Endodermal cell (in vitro differentiated cells): ENCODE data around the gene HSP90AB1. TPM values are rescaled to one million over a fixed set of nuclear protein-coding genes. Genes with fewer than 3 reads are reported as not detected.

Source experiments
- DNase-seq: peaks from one replicate; pipeline ENCODE4 v3.0.0-alpha.2; 2017
- H3K27ac ChIP-seq: 2 replicates; pipeline ENCODE4 v1.5.1; 2013; ENCODE audit warnings: mild to moderate bottlenecking, low read depth, low read length, moderate library complexity
- H3K27me3 ChIP-seq: 2 replicates; pipeline ENCODE4 v1.6.1; 2013; ENCODE audit warnings: mild to moderate bottlenecking, low read length, moderate library complexity; ENCODE audit not compliant: insufficient read depth, control insufficient read depth, poor library complexity, severe bottlenecking
- H3K36me3 ChIP-seq: 2 replicates; pipeline ENCODE4 v1.7.0; 2013; ENCODE audit warnings: mild to moderate bottlenecking, low read length, moderate library complexity; ENCODE audit not compliant: control insufficient read depth, insufficient read depth
- H3K4me1 ChIP-seq: one replicate; pipeline ENCODE4 v1.7.0; 2013; ENCODE audit warnings: low read length; ENCODE audit not compliant: control insufficient read depth, insufficient read depth
- H3K4me3 ChIP-seq: 2 replicates; pipeline ENCODE4 v1.5.1; 2013; ENCODE audit warnings: mild to moderate bottlenecking, low read length, moderate library complexity
- H3K9ac ChIP-seq: 2 replicates; pipeline ENCODE4 v1.6.1; 2013; ENCODE audit warnings: mild to moderate bottlenecking, low read length, moderate library complexity; ENCODE audit not compliant: poor library complexity, severe bottlenecking; ENCODE audit errors: extremely low read depth
- H3K9me3 ChIP-seq: 2 replicates; pipeline ENCODE4 v1.6.1; 2013; ENCODE audit warnings: mild to moderate bottlenecking, low read length, moderate library complexity; ENCODE audit not compliant: control insufficient read depth
- H3K27ac Mint-ChIP-seq: 2 replicates; pipeline ENCODE4 v1.8.0; 2020; ENCODE audit warnings: mixed read lengths
- H3K27me3 Mint-ChIP-seq: 2 replicates; pipeline ENCODE4 v1.8.0; 2021; ENCODE audit warnings: mild to moderate bottlenecking, mixed read lengths; ENCODE audit not compliant: insufficient read depth
- H3K36me3 Mint-ChIP-seq: 2 replicates; pipeline ENCODE4 v1.8.0; 2020; ENCODE audit warnings: low read depth, mixed read lengths
- H3K4me1 Mint-ChIP-seq: 2 replicates; pipeline ENCODE4 v1.8.0; 2020; ENCODE audit warnings: mixed read lengths
- H3K4me3 Mint-ChIP-seq: 2 replicates; pipeline ENCODE4 v1.8.0; 2020; ENCODE audit warnings: mild to moderate bottlenecking, moderate library complexity, mixed read lengths
- H3K9me3 Mint-ChIP-seq: 2 replicates; pipeline ENCODE4 v1.8.0; 2020; ENCODE audit warnings: mild to moderate bottlenecking, mixed read lengths
- CTCF ChIP-seq: fragments of 200-600 bp; sonication (generic); conservative IDR thresholded peaks from 2 replicates; pipeline ENCODE4 v1.5.0; 2021; ENCODE audit warnings: antibody characterized with exemption, mild to moderate bottlenecking
- WGBS, 2 experiments: methylation state at CpG; one replicate each; pipeline versions ENCODE4 v1.1.5 to v1.1.7; 2013; ENCODE audit warnings: missing lambda C conversion rate in 2 of 2, mixed read lengths in 1 of 2; ENCODE audit not compliant: insufficient coverage in 1 of 2, insufficient read length in 1 of 2; 5-methylcytosine and 5-hydroxymethylcytosine counted together
- total RNA-seq, 2 donors: library from RNA; stranded (reverse); fragmentation: NEBNext Ultra II Directional in 1 of 2; extraction: Animal tissue kit (Norgen Biotek cat#: 25700) in 1 of 2; gene quantifications; 2 replicates in 1 of 2; 3 replicates in 1 of 2; pipeline ENCODE4 v1.2.1, GENCODE V29; 2021

The HSP90AB1 gene
- total RNA-seq, 2 donors from 2014 or later = 1,356 to 1,422 TPM

- Mint-ChIP-seq H3K4me1 (peaks cover 6% of the 10 kb centered on the region), H3K9me3 (no peaks in the 10 kb centered on the region), H3K27me3 (peaks cover 46% of the 10 kb centered on the region), H3K36me3 (peaks cover 43% of the 10 kb centered on the region), H3K27ac (no peak overlapping the region), H3K4me3 (no peak overlapping the region)
- no peak for TF ChIP-seq CTCF
- Histone ChIP-seq H3K36me3 (peaks cover 33% of the 10 kb centered on the region), H3K9ac (no peak overlapping the region), H3K27ac (no peak overlapping the region), H3K4me3 (no peak overlapping the region), H3K4me1 (no peaks in the 10 kb centered on the region), H3K9me3 (no peaks in the 10 kb centered on the region), H3K27me3 (peaks cover 39% of the 10 kb centered on the region)
- WGBS, 2 experiments = 84 to 86% methylated on average over 2 to 3 of the region's 3 CpGs
- DNase-seq = no peak
These were observed 52.0 kb downstream of the HSP90AB1 start for GRCh38 chr6:44298864-44299263.

GRCh38 chr6:44300292-44300823 lies 53.5 kb downstream of the HSP90AB1 start:
- Mint-ChIP-seq H3K4me1 (peaks cover 11% of the 10 kb centered on the region), H3K36me3 (peaks cover 56% of the 10 kb centered on the region), H3K4me3 (no peak overlapping the region), H3K9me3 (no peaks in the 10 kb centered on the region), H3K27me3 (peaks cover 33% of the 10 kb centered on the region), H3K27ac (no peak overlapping the region)
- Histone ChIP-seq H3K27ac (no peak overlapping the region), H3K4me1 (peaks cover 4% of the 10 kb centered on the region), H3K9me3 (no peaks in the 10 kb centered on the region), H3K36me3 (peaks cover 48% of the 10 kb centered on the region), H3K4me3 (no peak overlapping the region), H3K9ac (no peak overlapping the region), H3K27me3 (peaks cover 28% of the 10 kb centered on the region)
- no peak for DNase-seq
- TF ChIP-seq CTCF = no peak
- WGBS, 2 experiments = 62 to 82% methylated on average over 3 to 7 of the region's 7 CpGs

GRCh38 chr6:44301106-44301505 lies 54.2 kb downstream of the HSP90AB1 start:
- no peak overlapping the region for H3K9ac ChIP-seq
- no peak for TF ChIP-seq CTCF
- Mint-ChIP-seq H3K9me3 (no peaks in the 10 kb centered on the region), H3K36me3 (peaks cover 62% of the 10 kb centered on the region), H3K27me3 (peaks cover 27% of the 10 kb centered on the region), H3K4me1 (peaks cover 18% of the 10 kb centered on the region), H3K27ac (no peak overlapping the region), H3K4me3 (no peak overlapping the region)
- no peaks in the 10 kb centered on the region for H3K9me3 ChIP-seq
- no peak overlapping the region for H3K4me3 ChIP-seq
- WGBS, 2 experiments = 93 to 100% methylated on average over 4 to 8 of the region's 8 CpGs
- H3K27ac ChIP-seq = no peak overlapping the region
- peaks cover 21% of the 10 kb centered on the region for H3K27me3 ChIP-seq
- H3K4me1 ChIP-seq = peaks cover 10% of the 10 kb centered on the region
- H3K36me3 ChIP-seq = peaks cover 55% of the 10 kb centered on the region
- DNase-seq = no peak
